MCF 10A (cell line): ENCODE data around the gene NAP1L4. TPM values are rescaled to one million over a fixed set of nuclear protein-coding genes. Genes with fewer than 3 reads are reported as not detected.

Experiments used
- BruUV-seq: library from RNA; stranded (reverse); fragments of 400-500 nt; replicated peaks from 2 replicates; lab custom pipeline; 2021; lab: Mats Ljungman, UMichigan
- CTCF ChIA-PET: fragments of 300-600 bp; sonication (Branson Sonifier 250); formaldehyde crosslinking; extraction: SDS; loops from one replicate; lab custom pipeline; 2021; ENCODE audit warnings: antibody characterized with exemption, inconsistent platforms; lab: Yijun Ruan, JAX
- POLR2A ChIA-PET: fragments of 300-600, 350-650 bp; sonication (Branson Sonifier 250); formaldehyde crosslinking; extraction: SDS; loops from one replicate; lab custom pipeline; 2020; ENCODE audit warnings: antibody characterized with exemption, inconsistent platforms; lab: Yijun Ruan, JAX
- DNase-seq: peaks from one replicate; pipeline ENCODE4 v3.0.0-alpha.2; 2018; ENCODE audit not compliant: unreplicated experiment
- H3K27ac Mint-ChIP-seq: one replicate; pipeline ENCODE4 v1.8.0; 2022; ENCODE audit warnings: mild to moderate bottlenecking, low read depth, mixed read lengths; ENCODE audit not compliant: unreplicated experiment
- H3K27me3 Mint-ChIP-seq: one replicate; pipeline ENCODE4 v1.8.0; 2022; ENCODE audit warnings: mixed read lengths; ENCODE audit not compliant: insufficient read depth, unreplicated experiment
- H3K36me3 Mint-ChIP-seq: one replicate; pipeline ENCODE4 v1.8.0; 2022; ENCODE audit warnings: mild to moderate bottlenecking, moderate library complexity, mixed read lengths; ENCODE audit not compliant: insufficient read depth, unreplicated experiment
- H3K4me1 Mint-ChIP-seq: one replicate; pipeline ENCODE4 v1.8.0; 2022; ENCODE audit warnings: mixed read lengths; ENCODE audit not compliant: insufficient read depth, unreplicated experiment
- H3K4me3 Mint-ChIP-seq: one replicate; pipeline ENCODE4 v1.8.0; 2022; ENCODE audit warnings: mild to moderate bottlenecking, moderate library complexity, mixed read lengths; ENCODE audit not compliant: unreplicated experiment
- H3K9me3 Mint-ChIP-seq: one replicate; pipeline ENCODE4 v1.8.0; 2022; ENCODE audit warnings: mixed read lengths; ENCODE audit not compliant: unreplicated experiment
- CTCF ChIP-seq: fragments of 200-600 bp; IDR thresholded peaks from one replicate; pipeline ENCODE4 v1.8.0; 2022; ENCODE audit warnings: antibody characterized with exemption, mild to moderate bottlenecking; ENCODE audit not compliant: unreplicated experiment
- intact Hi-C: fragments of 100-400 bp; cut with micrococcal nuclease; formaldehyde crosslinking; loops from 2 replicates; pipeline ENCODE4 v1.14.1; 2022
- total RNA-seq: library from RNA; stranded (reverse); gene quantifications from 2 replicates; pipeline ENCODE4 v1.2.3, GENCODE V29; 2022

NAP1L4 gene
- total RNA-seq, 1 experiment from 2014 or later: 103 TPM

GRCh38 chr11:2989006-2989405 is 3.1 kb downstream of the NAP1L4 start:
- Mint-ChIP-seq H3K9me3 (no peaks in the 10 kb centered on the region), H3K27me3 (no peaks in the 10 kb centered on the region), H3K4me3 (peak overlapping the region; percentile 96), H3K36me3 (peaks cover 38% of the 10 kb centered on the region), H3K4me1 (peaks cover 27% of the 10 kb centered on the region), H3K27ac (peak overlapping the region; percentile 99)
- BruUV-seq: no TSS peak
- intact Hi-C loops: no loop called here
- DNase-seq: no peak
- POLR2A ChIA-PET: interaction anchor here (0.6 to 5.6 kb wide), 18 partner anchors 9 to 390 kb away, joined by 3 to 161 read pairs (median 4); partner anchors contain the start of genes CARS1, PHLDA2 and ZNF195
- CTCF ChIA-PET: interaction anchor here (0.6 to 3.6 kb wide), 13 partner anchors 9 to 457 kb away, joined by 3 to 17 read pairs (median 4); no protein-coding TSS in a partner anchor
- TF ChIP-seq CTCF: no peak

GRCh38 chr11:2987881-2988861 is 4.0 kb downstream of the NAP1L4 start:
- POLR2A ChIA-PET: interaction anchor here (0.6 to 5.6 kb wide), 13 partner anchors 8 to 391 kb away, joined by 3 to 161 read pairs (median 9); partner anchors contain the start of genes CARS1, PHLDA2 and ZNF195
- H3K9me3 Mint-ChIP-seq: no peaks in the 10 kb centered on the region
- no peak for TF ChIP-seq CTCF
- no peaks in the 10 kb centered on the region for H3K27me3 Mint-ChIP-seq
- CTCF ChIA-PET: interaction anchor here (0.6 to 3.6 kb wide), 13 partner anchors 8 to 733 kb away, joined by 3 to 17 read pairs (median 4); no protein-coding TSS in a partner anchor
- peaks cover 32% of the 10 kb centered on the region for H3K4me1 Mint-ChIP-seq
- no peak for DNase-seq
- BruUV-seq: no TSS peak
- peak overlapping the region; percentile 99 for H3K27ac Mint-ChIP-seq
- intact Hi-C loops: no loop called here
- H3K4me3 Mint-ChIP-seq: peak overlapping the region; percentile 96
- H3K36me3 Mint-ChIP-seq: peaks cover 41% of the 10 kb centered on the region

- ChIA-PET POLR2A (interaction anchor here (0.9 kb wide), 1 partner anchor 8 kb away, joined by 4 read pairs; the partner anchor contains the start of gene NAP1L4), CTCF (interaction anchor here (0.7 to 1.3 kb wide), 3 partner anchors 8 to 38 kb away, joined by 4 to 6 read pairs (median 5); partner anchors contain the start of gene NAP1L4)
- no TSS peak for BruUV-seq
- intact Hi-C loops: no loop called here
- H3K27me3 Mint-ChIP-seq: no peaks in the 10 kb centered on the region
- H3K4me3 Mint-ChIP-seq: no peak overlapping the region
- H3K36me3 Mint-ChIP-seq: peaks cover 41% of the 10 kb centered on the region
- DNase-seq: no peak
- H3K27ac Mint-ChIP-seq: no peak overlapping the region
- TF ChIP-seq CTCF: no peak
- peaks cover 34% of the 10 kb centered on the region for H3K4me1 Mint-ChIP-seq
- H3K9me3 Mint-ChIP-seq: no peaks in the 10 kb centered on the region
Measured at GRCh38 chr11:2983908-2984307, 8.2 kb downstream of the NAP1L4 start.

GRCh38 chr11:2982214-2982613 is 9.9 kb downstream of the NAP1L4 start:
- no peak overlapping the region for H3K27ac Mint-ChIP-seq
- no peak for DNase-seq
- H3K4me1 Mint-ChIP-seq: peaks cover 23% of the 10 kb centered on the region
- H3K27me3 Mint-ChIP-seq: no peaks in the 10 kb centered on the region
- ChIA-PET CTCF (interaction anchor here (1.0 to 1.4 kb wide), 4 partner anchors 8 to 39 kb away, joined by 3 to 6 read pairs (median 4); no protein-coding TSS in a partner anchor), POLR2A (interaction anchor here (0.7 to 2.1 kb wide), 7 partner anchors 8 to 41 kb away, joined by 3 to 9 read pairs (median 4); partner anchors contain the start of gene NAP1L4)
- H3K9me3 Mint-ChIP-seq: no peaks in the 10 kb centered on the region
- intact Hi-C loops: no loop called here
- no peak overlapping the region for H3K4me3 Mint-ChIP-seq
- no peak for TF ChIP-seq CTCF
- H3K36me3 Mint-ChIP-seq: peaks cover 51% of the 10 kb centered on the region
- no TSS peak for BruUV-seq
